Measurements from ENCODE around the gene TEKT1.

The TEKT1 gene

DNA sequence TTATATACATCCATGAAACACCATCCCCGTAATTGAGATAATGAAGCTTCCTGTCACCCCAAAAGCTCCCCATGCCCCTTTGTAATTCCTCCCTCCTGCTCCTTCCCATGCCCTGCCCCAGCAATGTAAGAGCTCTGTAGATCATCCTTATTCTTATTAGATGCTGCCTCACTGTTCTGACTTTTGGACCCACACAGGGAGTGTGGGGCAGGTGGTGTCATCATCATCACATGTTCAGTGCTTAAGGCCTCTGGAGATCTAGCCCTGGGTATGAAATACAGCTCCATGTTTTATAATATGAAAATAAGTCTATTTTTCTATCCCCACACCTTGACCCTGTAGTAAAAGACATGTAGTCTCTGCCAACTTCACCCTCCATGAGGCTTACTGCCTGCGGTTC is 73.8 kb downstream of the TEKT1 start:
- no peak for DNase-seq (ENCODE audit: low read depth)

DNA sequence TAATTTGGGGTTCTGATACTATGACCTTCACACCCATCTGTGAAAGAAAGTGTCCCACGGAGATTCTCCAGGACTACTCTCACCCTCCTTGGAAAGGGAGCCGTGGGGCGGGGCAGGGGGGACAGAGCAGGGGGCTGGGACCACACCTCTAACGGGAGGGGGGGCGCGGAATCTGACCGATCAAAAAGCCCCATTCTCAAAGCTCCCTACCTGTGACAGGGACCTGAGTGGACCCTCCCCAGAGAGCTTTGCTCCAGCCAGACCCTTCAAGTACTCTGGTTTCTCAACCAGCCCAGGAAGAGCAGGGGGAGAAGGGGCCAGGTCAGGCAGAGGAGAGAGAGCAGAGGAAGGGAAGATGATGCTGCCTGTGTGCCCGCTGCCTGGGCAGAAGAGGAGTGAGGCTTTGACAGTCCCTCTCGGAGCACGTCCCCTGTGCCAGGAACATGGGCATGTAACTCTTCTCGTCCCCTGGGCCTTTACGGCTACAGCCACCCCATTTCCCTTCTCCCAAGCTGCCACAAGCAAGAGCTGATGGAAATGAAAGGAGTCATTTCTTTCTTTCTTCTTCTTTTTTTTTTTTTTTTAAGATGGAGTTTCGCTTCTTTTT is 75.0 kb downstream of the TEKT1 start:
- DNase-seq (ENCODE audit: low read depth), result no peak

- no peak for DNase-seq (ENCODE audit: low read depth)
Observed at GRCh38 chr17:6755731-6756184, 75.8 kb downstream of the TEKT1 start, which contains the start of gene XAF1. Gene XAF1 (plus strand): TSS chr17:6756046. CDS start chr17:6756079, 33 bp downstream.

DNA sequence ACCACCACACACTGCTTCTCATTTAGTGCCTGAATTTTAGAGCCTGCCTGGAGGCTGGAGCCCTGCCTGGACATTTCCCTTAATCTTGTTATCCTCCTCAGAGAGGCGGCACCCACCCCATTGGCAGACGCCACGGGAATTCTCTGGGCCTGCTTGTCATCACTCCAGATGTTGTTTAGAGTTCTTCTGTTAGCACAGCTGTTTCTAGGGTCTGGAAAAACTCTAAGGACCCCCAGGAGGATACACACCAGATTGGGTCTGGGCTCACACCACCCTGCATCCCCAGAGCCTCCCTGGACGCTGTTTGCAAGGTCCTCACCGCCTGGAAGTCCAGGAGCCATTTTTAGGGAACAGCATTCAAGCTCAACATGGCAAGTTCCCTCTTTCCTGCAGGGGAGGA is 76.2 kb downstream of the TEKT1 start:
- DNase-seq (ENCODE audit: low read depth), result no peak

- no peak for DNase-seq (ENCODE audit: low read depth)
Observed at GRCh38 chr17:6753546-6753945, 78.0 kb downstream of the TEKT1 start.

GRCh38 chr17:6753006-6753445 is 78.5 kb downstream of the TEKT1 start:
- no peak for DNase-seq (ENCODE audit: low read depth)

GRCh38 chr17:6752068-6752909 is 79.2 kb downstream of the TEKT1 start:
- DNase-seq (ENCODE audit: low read depth), result no peak

DNA sequence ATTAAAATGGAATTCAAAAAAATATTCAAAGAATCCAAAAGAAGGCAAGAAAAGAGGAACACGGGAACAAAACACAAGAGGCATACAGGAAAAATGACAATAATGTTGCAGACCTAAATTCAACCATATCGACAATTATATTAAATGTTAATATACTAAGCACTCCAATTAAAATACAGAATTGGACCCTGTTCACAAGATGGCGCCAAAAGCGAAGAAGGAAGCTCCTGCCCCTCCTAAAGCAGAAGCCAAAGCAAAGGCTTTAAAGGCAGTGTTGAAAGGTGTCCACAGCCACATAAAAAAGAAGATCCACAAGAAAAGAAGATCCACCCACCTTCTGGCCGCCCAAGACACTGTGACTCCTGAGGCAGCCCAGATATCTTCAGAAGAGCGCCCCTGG is 82.0 kb downstream of the TEKT1 start:
- DNase-seq (ENCODE audit: low read depth), result no peak

- no peak for DNase-seq (ENCODE audit: low read depth)
Observed at GRCh38 chr17:6748617-6749016, 82.9 kb downstream of the TEKT1 start.
